Kidney epithelial cell (primary cell): ENCODE results near the gene DUS1L. TPM values are rescaled to one million over a fixed set of nuclear protein-coding genes. Genes with fewer than 3 reads are reported as not detected.

Experiments
- DNase-seq: peaks from one replicate; pipeline ENCODE4 v3.0.0-alpha.2; 2010; ENCODE audit warnings: low read depth
- H3K27me3 ChIP-seq: 2 replicates; pipeline ENCODE4 v1.6.0; 2011; ENCODE audit warnings: low read length; ENCODE audit not compliant: control insufficient read depth, insufficient read depth
- H3K36me3 ChIP-seq: 2 replicates; pipeline ENCODE4 v1.5.1; 2011; ENCODE audit warnings: low read length; ENCODE audit not compliant: control insufficient read depth, insufficient read depth
- H3K4me3 ChIP-seq: 2 replicates; pipeline ENCODE4 v1.5.1; 2011; ENCODE audit warnings: low read depth, mild to moderate bottlenecking, control low read depth, low read length
- CTCF ChIP-seq: IDR thresholded peaks from 2 replicates; pipeline ENCODE4 v1.5.1; 2011; ENCODE audit warnings: mild to moderate bottlenecking, moderate library complexity, low read length, control low read depth, inconsistent platforms; ENCODE audit not compliant: insufficient read depth, poor library complexity, severe bottlenecking
- total RNA-seq: library from RNA; depleted of rRNA; stranded (reverse); fragments of >200 nt; gene quantifications from 2 replicates; pipeline ENCODE4 v1.2.3, GENCODE V29; 2015

DUS1L gene
- total RNA-seq, 1 donor from 2014 or later = 147 TPM

- Histone ChIP-seq H3K36me3 (no peaks in the 10 kb centered on the region), H3K4me3 (no peak overlapping the region), H3K27me3 (peaks cover 3% of the 10 kb centered on the region)
- no peak for TF ChIP-seq CTCF
- no peak for DNase-seq
These were observed 32.1 kb downstream of the DUS1L start for GRCh38 chr17:82033359-82034085.

DNA sequence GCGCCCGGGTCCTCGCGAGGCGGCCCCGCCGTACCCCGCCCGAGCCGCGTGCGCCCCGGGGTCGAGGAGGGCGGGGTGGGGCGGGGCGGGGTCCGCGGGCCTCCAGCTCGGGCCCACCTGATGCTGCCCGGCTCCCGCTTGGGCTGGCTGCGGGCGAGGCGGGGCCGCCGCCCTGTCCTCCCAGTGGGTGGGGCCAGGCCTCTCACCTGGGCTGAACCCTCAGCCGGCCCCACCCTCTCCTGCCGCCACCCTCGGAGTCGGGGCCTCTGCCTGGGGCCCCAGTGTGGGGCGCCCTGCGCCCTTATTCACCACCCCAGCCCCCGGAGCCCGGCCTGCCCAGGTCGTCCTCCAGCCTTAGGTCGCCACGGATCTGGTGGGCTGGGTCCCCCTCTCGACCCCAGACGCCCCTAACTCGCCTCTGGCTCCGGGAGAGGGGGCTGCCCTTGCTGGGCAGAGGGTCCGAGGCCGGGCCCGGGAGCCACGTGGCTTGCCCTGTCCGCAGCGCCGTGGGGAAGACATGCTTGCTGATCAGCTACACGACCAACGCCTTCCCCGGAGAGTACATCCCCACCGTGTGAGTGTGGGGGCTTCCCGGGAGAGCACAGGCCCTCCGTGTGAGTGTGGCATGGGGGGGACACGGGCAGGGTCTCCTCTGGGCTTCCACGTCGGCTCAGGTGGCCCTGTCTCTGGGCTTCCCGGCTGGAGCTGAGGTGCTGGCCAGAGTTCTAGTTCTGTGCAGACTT is 33.5 kb downstream of the DUS1L start:
- DNase-seq = no peak
- TF ChIP-seq CTCF = no peak
- H3K4me3 ChIP-seq = peak overlapping the region; percentile 38
- peaks cover 3% of the 10 kb centered on the region for H3K27me3 ChIP-seq
- H3K36me3 ChIP-seq = no peaks in the 10 kb centered on the region

GRCh38 chr17:82031303-82031884 is 34.2 kb downstream of the DUS1L start, which contains the start of gene RAC3:
Gene RAC3, plus strand, starts transcription at chr17:82031678. Its CDS starts 84 bp downstream, at chr17:82031762.
- no peak for TF ChIP-seq CTCF
- peak within 1 kb of the TSS; percentile 43 for H3K4me3 ChIP-seq
- H3K36me3 ChIP-seq = no peaks in the 10 kb centered on the region
- peaks cover 3% of the 10 kb centered on the region for H3K27me3 ChIP-seq
- DNase-seq = no peak

DNA sequence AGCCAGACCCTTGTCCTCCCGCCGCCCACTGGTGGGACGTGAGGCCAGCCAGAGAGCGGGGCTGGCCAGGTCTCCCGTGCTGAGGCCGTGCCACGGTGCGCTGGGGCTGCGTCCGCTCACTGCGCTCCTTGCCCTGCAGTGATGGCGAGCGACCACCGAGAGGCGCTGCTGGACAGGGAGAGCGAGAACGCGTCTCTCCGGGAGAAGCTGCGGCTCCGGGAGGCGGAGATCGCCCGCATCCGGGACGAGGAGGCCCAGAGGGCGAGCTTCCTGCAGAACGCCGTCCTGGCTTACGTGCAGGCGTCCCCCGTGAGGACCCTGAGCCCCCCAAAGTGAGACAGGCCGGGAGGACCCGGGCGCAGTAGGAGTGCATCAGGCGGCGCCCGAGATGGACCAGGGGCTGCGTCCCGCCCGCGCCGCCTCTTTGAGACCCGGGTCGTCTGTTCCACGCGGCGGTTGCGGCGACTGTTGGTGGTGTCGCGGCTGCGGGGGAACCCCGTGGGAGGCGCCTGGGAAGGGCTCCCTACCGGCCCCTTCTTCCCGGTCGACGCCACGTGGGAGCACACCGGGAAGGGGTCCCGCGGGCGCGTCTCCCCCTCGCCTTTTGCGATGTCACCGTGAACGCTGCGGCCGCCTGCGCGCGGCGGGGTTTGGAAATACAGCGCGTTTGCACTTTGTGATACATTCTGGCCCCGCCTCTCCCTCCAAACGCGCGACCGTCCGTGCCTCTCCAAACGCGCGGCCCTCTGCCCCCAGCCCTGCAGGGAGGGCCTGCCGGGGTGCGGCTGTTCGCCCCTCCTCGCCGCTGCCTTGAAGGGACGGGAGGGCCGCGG is 34.9 kb downstream of the DUS1L start:
- Histone ChIP-seq H3K36me3 (no peaks in the 10 kb centered on the region), H3K4me3 (peak overlapping the region; percentile 43), H3K27me3 (peaks cover 3% of the 10 kb centered on the region)
- TF ChIP-seq CTCF = peak; percentile 88
- DNase-seq = peak; percentile 34

GRCh38 chr17:82029990-82030469 is 35.6 kb downstream of the DUS1L start:
- H3K36me3 ChIP-seq = no peaks in the 10 kb centered on the region

More at GRCh38 chr17:82029990-82030469, 35.6 kb downstream of the DUS1L start:
- no peak overlapping the region for H3K4me3 ChIP-seq
- peaks cover 3% of the 10 kb centered on the region for H3K27me3 ChIP-seq
- no peak for TF ChIP-seq CTCF
- DNase-seq = no peak
